Endodermal cell (in vitro differentiated cells): ENCODE measurements around the gene BLCAP. TPM values are rescaled to one million over a fixed set of nuclear protein-coding genes. Genes with fewer than 3 reads are reported as not detected.
A peak's percentile ranks its signal among the peaks of the same experiment; 100 is the strongest.
"Not testable (repeated sequence)": the region's sequence is repeated elsewhere in the genome, so short reads cannot be mapped to it uniquely, and the experiment has no call there.

Experiments used
- DNase-seq: peaks from one replicate; pipeline ENCODE4 v3.0.0-alpha.2; 2017
- H3K27ac ChIP-seq: 2 replicates; pipeline ENCODE4 v1.5.1; 2013; ENCODE audit warnings: mild to moderate bottlenecking, low read depth, low read length, moderate library complexity
- H3K27me3 ChIP-seq: 2 replicates; pipeline ENCODE4 v1.6.1; 2013; ENCODE audit warnings: mild to moderate bottlenecking, low read length, moderate library complexity; ENCODE audit not compliant: insufficient read depth, control insufficient read depth, poor library complexity, severe bottlenecking
- H3K36me3 ChIP-seq: 2 replicates; pipeline ENCODE4 v1.7.0; 2013; ENCODE audit warnings: mild to moderate bottlenecking, low read length, moderate library complexity; ENCODE audit not compliant: control insufficient read depth, insufficient read depth
- H3K4me1 ChIP-seq: one replicate; pipeline ENCODE4 v1.7.0; 2013; ENCODE audit warnings: low read length; ENCODE audit not compliant: control insufficient read depth, insufficient read depth
- H3K4me3 ChIP-seq: 2 replicates; pipeline ENCODE4 v1.5.1; 2013; ENCODE audit warnings: mild to moderate bottlenecking, low read length, moderate library complexity
- H3K9ac ChIP-seq: 2 replicates; pipeline ENCODE4 v1.6.1; 2013; ENCODE audit warnings: mild to moderate bottlenecking, low read length, moderate library complexity; ENCODE audit not compliant: poor library complexity, severe bottlenecking; ENCODE audit errors: extremely low read depth
- H3K9me3 ChIP-seq: 2 replicates; pipeline ENCODE4 v1.6.1; 2013; ENCODE audit warnings: mild to moderate bottlenecking, low read length, moderate library complexity; ENCODE audit not compliant: control insufficient read depth
- H3K27ac Mint-ChIP-seq: 2 replicates; pipeline ENCODE4 v1.8.0; 2020; ENCODE audit warnings: mixed read lengths
- H3K27me3 Mint-ChIP-seq: 2 replicates; pipeline ENCODE4 v1.8.0; 2021; ENCODE audit warnings: mild to moderate bottlenecking, mixed read lengths; ENCODE audit not compliant: insufficient read depth
- H3K36me3 Mint-ChIP-seq: 2 replicates; pipeline ENCODE4 v1.8.0; 2020; ENCODE audit warnings: low read depth, mixed read lengths
- H3K4me1 Mint-ChIP-seq: 2 replicates; pipeline ENCODE4 v1.8.0; 2020; ENCODE audit warnings: mixed read lengths
- H3K4me3 Mint-ChIP-seq: 2 replicates; pipeline ENCODE4 v1.8.0; 2020; ENCODE audit warnings: mild to moderate bottlenecking, moderate library complexity, mixed read lengths
- H3K9me3 Mint-ChIP-seq: 2 replicates; pipeline ENCODE4 v1.8.0; 2020; ENCODE audit warnings: mild to moderate bottlenecking, mixed read lengths
- CTCF ChIP-seq: fragments of 200-600 bp; sonication (generic); conservative IDR thresholded peaks from 2 replicates; pipeline ENCODE4 v1.5.0; 2021; ENCODE audit warnings: antibody characterized with exemption, mild to moderate bottlenecking
- WGBS, 2 experiments: methylation state at CpG; one replicate each; pipeline versions ENCODE4 v1.1.5 to v1.1.7; 2013; ENCODE audit warnings: missing lambda C conversion rate in 2 of 2, mixed read lengths in 1 of 2; ENCODE audit not compliant: insufficient coverage in 1 of 2, insufficient read length in 1 of 2; 5-methylcytosine and 5-hydroxymethylcytosine counted together
- total RNA-seq, 2 donors: library from RNA; stranded (reverse); fragmentation: NEBNext Ultra II Directional in 1 of 2; extraction: Animal tissue kit (Norgen Biotek cat#: 25700) in 1 of 2; gene quantifications; 2 replicates in 1 of 2; 3 replicates in 1 of 2; pipeline ENCODE4 v1.2.1, GENCODE V29; 2021

BLCAP gene
- total RNA-seq, 2 donors from 2014 or later: 32.5 to 56.5 TPM

DNA sequence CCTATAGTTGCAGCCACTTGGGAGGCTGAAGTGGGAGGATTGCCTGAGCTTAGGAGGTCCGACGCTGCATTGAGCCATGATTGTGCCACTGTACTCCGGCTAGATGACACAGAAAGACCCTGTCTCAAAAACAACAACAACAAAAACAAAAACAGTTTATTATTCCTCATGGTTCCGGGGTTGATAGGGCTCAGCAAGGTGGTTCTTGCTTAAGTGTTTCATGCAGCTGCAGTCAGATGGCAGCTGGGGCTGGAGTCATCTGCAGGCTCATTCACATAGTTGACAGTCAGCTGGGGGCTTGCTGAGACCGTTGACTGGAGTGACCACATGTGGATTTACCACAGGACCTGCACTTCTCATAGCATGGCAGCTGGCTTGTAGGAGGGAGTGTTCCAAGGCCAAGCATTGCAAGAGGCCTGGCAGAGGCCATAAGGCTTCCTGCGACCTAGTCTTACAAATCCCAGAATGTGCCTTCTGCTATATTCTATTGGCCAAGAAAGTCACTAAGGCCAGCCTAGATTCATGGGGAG is 35.5 kb downstream of the BLCAP start:
- H3K36me3 Mint-ChIP-seq: peaks cover 8% of the 10 kb centered on the region
- peaks cover 18% of the 10 kb centered on the region for H3K4me1 Mint-ChIP-seq
- Histone ChIP-seq H3K9ac (no peak overlapping the region), H3K4me1 (no peaks in the 10 kb centered on the region), H3K9me3 (peaks cover 16% of the 10 kb centered on the region), H3K27me3 (no peaks in the 10 kb centered on the region), H3K27ac (no peak overlapping the region), H3K36me3 (no peaks in the 10 kb centered on the region), H3K4me3 (no peak overlapping the region)
- no peaks in the 10 kb centered on the region for H3K27me3 Mint-ChIP-seq
- peaks cover 4% of the 10 kb centered on the region for H3K9me3 Mint-ChIP-seq
- TF ChIP-seq CTCF: no peak
- H3K27ac Mint-ChIP-seq: no peak overlapping the region
- no peak overlapping the region for H3K4me3 Mint-ChIP-seq
- DNase-seq: no peak
- WGBS, 2 experiments: 91% methylated on average over 6 of the region's 6 CpGs

- 85 to 91% methylated on average over 5 to 7 of the region's 7 CpGs for WGBS, 2 experiments
- H3K4me1 ChIP-seq: no peaks in the 10 kb centered on the region
- H3K4me3 ChIP-seq: no peak overlapping the region
- Mint-ChIP-seq H3K36me3 (peaks cover 8% of the 10 kb centered on the region), H3K27ac (no peak overlapping the region), H3K9me3 (peaks cover 4% of the 10 kb centered on the region), H3K27me3 (no peaks in the 10 kb centered on the region), H3K4me1 (peaks cover 29% of the 10 kb centered on the region), H3K4me3 (no peak overlapping the region)
- H3K9me3 ChIP-seq: peaks cover 16% of the 10 kb centered on the region
- TF ChIP-seq CTCF: no peak
- no peaks in the 10 kb centered on the region for H3K27me3 ChIP-seq
- no peaks in the 10 kb centered on the region for H3K36me3 ChIP-seq
- peak; percentile 30 for DNase-seq
- no peak overlapping the region for H3K27ac ChIP-seq
- H3K9ac ChIP-seq: no peak overlapping the region
Observed at GRCh38 chr20:37490663-37491350, 36.9 kb downstream of the BLCAP start.

DNA sequence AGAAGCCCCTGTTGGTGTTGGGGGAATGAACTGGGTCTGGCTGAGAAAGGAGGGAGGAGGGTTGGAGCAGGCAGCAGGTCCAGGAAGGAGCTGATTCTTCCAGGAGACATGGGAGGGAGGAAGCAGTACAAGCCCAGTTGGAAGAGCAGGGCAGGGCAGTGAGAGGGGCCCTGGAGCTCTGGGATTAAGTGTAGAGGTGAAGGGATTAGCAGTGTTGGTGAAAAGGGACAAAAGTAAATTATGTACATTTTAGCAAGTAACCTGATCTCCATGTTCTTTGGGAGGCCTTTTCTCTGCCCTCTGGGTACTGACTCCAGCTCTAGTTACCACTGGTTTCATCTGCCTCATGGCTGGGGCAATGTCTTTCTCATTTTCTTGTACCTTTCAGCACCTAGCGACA is 41.5 kb downstream of the BLCAP start:
- not testable (repeated sequence) for H3K27me3 Mint-ChIP-seq, H3K4me1 ChIP-seq, H3K9me3 Mint-ChIP-seq, H3K4me3 Mint-ChIP-seq, H3K36me3 ChIP-seq, DNase-seq, H3K27ac Mint-ChIP-seq, H3K27ac ChIP-seq, H3K27me3 ChIP-seq, H3K9ac ChIP-seq, H3K4me3 ChIP-seq, H3K36me3 Mint-ChIP-seq
- WGBS, 2 experiments: 83 to 93% methylated on average over 1 of the region's 1 CpG
- H3K9me3 ChIP-seq: peaks cover 24% of the 10 kb centered on the region
- H3K4me1 Mint-ChIP-seq: peaks cover 30% of the 10 kb centered on the region
